SU-DHL-6 (cell line): ENCODE data around the gene TXNDC11.

Experiments used
- H2AFZ ChIP-seq: fragments of 200-600 bp; sonication (generic); 2 replicates; pipeline ENCODE4 v1.6.1; 2014; ENCODE audit warnings: low read depth, mild to moderate bottlenecking, moderate library complexity, mixed read lengths, antibody characterized with exemption, low read length; ENCODE audit not compliant: severe bottlenecking
- H3F3A ChIP-seq: fragments of 200-600 bp; shearing (Covaris generic); 2 replicates; pipeline ENCODE4 v1.6.0; 2016; ENCODE audit warnings: antibody characterized with exemption, mild to moderate bottlenecking; ENCODE audit not compliant: insufficient read depth
- H3K27ac ChIP-seq: fragments of 200-600 bp; sonication (generic); 2 replicates; pipeline ENCODE4 v1.5.1; 2016; ENCODE audit warnings: low read depth, mild to moderate bottlenecking, low read length, moderate library complexity, mixed read lengths
- H3K27me3 ChIP-seq: fragments of 200-600 bp; sonication (generic), shearing (Covaris generic); 2 replicates; pipeline ENCODE4 v1.6.0; 2014; ENCODE audit warnings: mild to moderate bottlenecking, low read length
- H3K36me3 ChIP-seq: fragments of 200-600 bp; sonication (generic); 2 replicates; pipeline ENCODE4 v1.6.1; 2014; ENCODE audit warnings: mild to moderate bottlenecking, low read length, mixed read lengths
- H3K4me2 ChIP-seq: fragments of 300-600, 200-600 bp; shearing (Covaris generic), sonication (generic); 2 replicates; pipeline ENCODE4 v1.6.0; 2014; ENCODE audit warnings: low read length, low read depth, mild to moderate bottlenecking; ENCODE audit not compliant: poor library complexity, severe bottlenecking
- H3K4me3 ChIP-seq: fragments of 200-600 bp; sonication (generic); 2 replicates; pipeline ENCODE4 v1.5.1; 2014; ENCODE audit warnings: antibody characterized with exemption, low read length, mild to moderate bottlenecking, mixed read lengths; ENCODE audit not compliant: insufficient read depth, poor library complexity, severe bottlenecking
- H3K79me2 ChIP-seq: fragments of 200-600 bp; sonication (generic); 2 replicates; pipeline ENCODE4 v1.6.1; 2014; ENCODE audit warnings: mild to moderate bottlenecking, low read length, moderate library complexity; ENCODE audit not compliant: insufficient read depth
- H3K9ac ChIP-seq: fragments of 200-600 bp; sonication (generic); 2 replicates; pipeline ENCODE4 v1.7.0; 2014; ENCODE audit warnings: mild to moderate bottlenecking, low read length
- H3K9me2 ChIP-seq: fragments of 200-600 bp; sonication (generic); replicated peaks from 2 replicates; pipeline ENCODE4 v1.6.1; 2014; ENCODE audit warnings: low read length; ENCODE audit not compliant: insufficient read depth
- H3K9me3 ChIP-seq: fragments of 200-600 bp; sonication (generic); 2 replicates; pipeline ENCODE4 v1.6.1; 2014; ENCODE audit warnings: low read length, mixed read lengths; ENCODE audit not compliant: insufficient read depth
- H4K20me1 ChIP-seq: fragments of 200-600 bp; sonication (generic); 2 replicates; pipeline ENCODE4 v1.6.1; 2014; ENCODE audit warnings: low read depth, mild to moderate bottlenecking, antibody characterized with exemption, low read length, moderate library complexity, mixed read lengths
- CTCF ChIP-seq: fragments of 200-600 bp; sonication (generic); IDR thresholded peaks from one replicate; pipeline ENCODE4 v1.5.1; 2017; ENCODE audit warnings: antibody characterized with exemption, mild to moderate bottlenecking, low read length, moderate library complexity; ENCODE audit not compliant: insufficient read depth, poor library complexity, severe bottlenecking
- EZH2phosphoT487 ChIP-seq: fragments of 200-600 bp; sonication (generic), shearing (Covaris generic); conservative IDR thresholded peaks from 2 replicates; pipeline ENCODE4 v1.6.1; 2018; ENCODE audit warnings: mild to moderate bottlenecking, antibody characterized with exemption, low read length, moderate library complexity, mixed read lengths

TXNDC11 gene

GRCh38 chr16:11630046-11630767, 112.5 kb downstream of the TXNDC11 start:
- Histone ChIP-seq H3K4me2 (no peak overlapping the region), H3F3A (no peaks in the 10 kb centered on the region), H3K79me2 (no peaks in the 10 kb centered on the region), H3K9me2 (no peaks in the 10 kb centered on the region), H3K36me3 (no peaks in the 10 kb centered on the region), H3K9me3 (no peaks in the 10 kb centered on the region), H4K20me1 (no peaks in the 10 kb centered on the region), H3K27me3 (no peaks in the 10 kb centered on the region), H3K4me3 (no peak overlapping the region), H3K9ac (no peak overlapping the region), H2AFZ (no peak overlapping the region), H3K27ac (no peak overlapping the region)
- no peak for TF ChIP-seq EZH2phosphoT487
- no peak for TF ChIP-seq CTCF
